ENCODE measurements around the gene CLCF1. TPM values are rescaled to one million over a fixed set of nuclear protein-coding genes. Genes with fewer than 3 reads are reported as not detected.

Gene CLCF1
- total RNA-seq, 1 experiment from 2014 or later = 2.1 TPM

DNA sequence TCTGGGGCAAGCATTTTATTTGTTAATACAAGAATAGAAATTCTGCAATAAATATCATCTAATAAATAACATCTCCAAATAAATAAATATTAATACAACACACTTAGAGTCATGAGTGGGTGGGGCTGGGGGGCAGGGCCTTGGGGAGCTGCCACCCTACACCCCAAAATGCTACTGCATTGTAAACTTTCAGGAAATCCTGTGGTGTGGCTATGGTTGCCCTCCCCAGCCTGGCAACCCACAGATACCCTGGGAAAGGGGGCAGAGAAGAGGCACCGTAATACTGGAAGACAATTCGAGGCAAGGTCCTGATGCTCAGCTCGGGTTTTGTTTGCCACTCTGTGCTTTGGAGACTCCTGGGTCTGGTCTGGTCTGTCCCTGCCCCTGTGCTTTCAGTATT lies 9.2 kb downstream of the CLCF1 start:
- no peak overlapping the region for H3K56ac ChIP-seq (ENCODE audit: insufficient read length, low read depth, low read length)
- H3K27ac ChIP-seq (ENCODE audit: insufficient read length, low read depth, low read length) = no peak overlapping the region
- no peak overlapping the region for H3K4ac ChIP-seq (ENCODE audit: low read depth, low read length)
- H3K4me1 ChIP-seq (ENCODE audit: insufficient read depth, low read length) = no peaks in the 10 kb centered on the region
- H3K36me3 Mint-ChIP-seq (ENCODE audit: insufficient read depth in 1 of 3, low read depth in 3 of 3) = no peaks in the 10 kb centered on the region
- H2BK5ac ChIP-seq (ENCODE audit: insufficient read length, low read length) = no peak overlapping the region
- H3K79me2 ChIP-seq (ENCODE audit: insufficient read depth, low read length) = no peaks in the 10 kb centered on the region
- no CpG with 5 or more reads among the region's 3 CpGs for WGBS (ENCODE audit: extremely low coverage, insufficient read length, low lambda C conversion rate)
- peaks cover 3% of the 10 kb centered on the region for H3K23me2 ChIP-seq (ENCODE audit: insufficient read length, low read depth, low read length, poor library complexity, severe bottlenecking)
- TF ChIP-seq, protein P1, sequence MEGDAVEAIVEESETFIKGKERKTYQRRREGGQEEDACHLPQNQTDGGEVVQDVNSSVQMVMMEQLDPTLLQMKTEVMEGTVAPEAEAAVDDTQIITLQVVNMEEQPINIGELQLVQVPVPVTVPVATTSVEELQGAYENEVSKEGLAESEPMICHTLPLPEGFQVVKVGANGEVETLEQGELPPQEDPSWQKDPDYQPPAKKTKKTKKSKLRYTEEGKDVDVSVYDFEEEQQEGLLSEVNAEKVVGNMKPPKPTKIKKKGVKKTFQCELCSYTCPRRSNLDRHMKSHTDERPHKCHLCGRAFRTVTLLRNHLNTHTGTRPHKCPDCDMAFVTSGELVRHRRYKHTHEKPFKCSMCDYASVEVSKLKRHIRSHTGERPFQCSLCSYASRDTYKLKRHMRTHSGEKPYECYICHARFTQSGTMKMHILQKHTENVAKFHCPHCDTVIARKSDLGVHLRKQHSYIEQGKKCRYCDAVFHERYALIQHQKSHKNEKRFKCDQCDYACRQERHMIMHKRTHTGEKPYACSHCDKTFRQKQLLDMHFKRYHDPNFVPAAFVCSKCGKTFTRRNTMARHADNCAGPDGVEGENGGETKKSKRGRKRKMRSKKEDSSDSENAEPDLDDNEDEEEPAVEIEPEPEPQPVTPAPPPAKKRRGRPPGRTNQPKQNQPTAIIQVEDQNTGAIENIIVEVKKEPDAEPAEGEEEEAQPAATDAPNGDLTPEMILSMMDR (conservative IDR thresholded peaks at IDR 0.05) = no peak
- no peaks in the 10 kb centered on the region for H3K9me3 ChIP-seq (ENCODE audit: control insufficient read depth, low read depth, low read length)
- H2BK20ac ChIP-seq (ENCODE audit: low read depth, low read length, poor library complexity, severe bottlenecking) = no peak overlapping the region
- no peak overlapping the region for H4K5ac ChIP-seq (ENCODE audit: insufficient read length, low read depth, low read length)
- no peak overlapping the region for H4K91ac ChIP-seq (ENCODE audit: insufficient read length, low read depth, low read length)
- no peak overlapping the region for H3K27ac Mint-ChIP-seq
- H3K18ac ChIP-seq (ENCODE audit: insufficient read length, low read depth, low read length) = no peak overlapping the region
- no peaks in the 10 kb centered on the region for H3K9me3 Mint-ChIP-seq
- H3K23ac ChIP-seq (ENCODE audit: insufficient read length, low read depth, low read length) = no peak overlapping the region
- H3K14ac ChIP-seq (ENCODE audit: insufficient read depth, low read length) = no peak overlapping the region
- no peak overlapping the region for H3T11ph ChIP-seq (ENCODE audit: low read length)
- H2BK12ac ChIP-seq (ENCODE audit: insufficient read length, low read depth, low read length) = no peak overlapping the region
- peaks cover 58% of the 10 kb centered on the region for H3K27me3 Mint-ChIP-seq (ENCODE audit: low read depth)
- H3K9ac ChIP-seq (ENCODE audit: extremely low read depth, insufficient read length, low read length) = no peak overlapping the region
- H2BK15ac ChIP-seq (ENCODE audit: low read depth, low read length) = no peak overlapping the region
- no peak overlapping the region for H3K4me2 ChIP-seq (ENCODE audit: insufficient read depth, insufficient read length, low read length)
- no peak overlapping the region for H2AK5ac ChIP-seq (ENCODE audit: insufficient read length, low read length)
- H4K8ac ChIP-seq (replicated peaks; ENCODE audit: insufficient read length, low read depth, low read length) = no peak overlapping the region
- no peak overlapping the region for H2AFZ ChIP-seq (ENCODE audit: low read length)
- no peak overlapping the region for H2BK120ac ChIP-seq (ENCODE audit: low read depth, low read length, poor library complexity, severe bottlenecking)
- H3K4me3 Mint-ChIP-seq = no peak overlapping the region
- peaks cover 3% of the 10 kb centered on the region for H4K20me1 ChIP-seq (ENCODE audit: control insufficient read depth, insufficient read depth, insufficient read length)
- no peaks in the 10 kb centered on the region; the same call in 1 of the 2 replicates for H3K27me3 ChIP-seq (ENCODE audit: insufficient read depth, low read length)
- H3K79me1 ChIP-seq (ENCODE audit: insufficient read depth, low read depth, low read length, poor library complexity, severe bottlenecking) = no peaks in the 10 kb centered on the region
- peaks cover 12% of the 10 kb centered on the region in 2 experiments for H3K4me1 Mint-ChIP-seq
- DNase-seq = no peak

Data from H9 (cell line).